AG04449 (cell line): ENCODE data around the gene TOMM40.

ENCODE experiments used
- CTCF ChIA-PET: fragments of 350-600 bp; formaldehyde crosslinking; extraction: SDS; loops from one replicate; lab custom pipeline; 2021; ENCODE audit warnings: antibody characterized with exemption; lab: Yijun Ruan, JAX
- POLR2A ChIA-PET: fragments of 400-600, 350-600 bp; formaldehyde crosslinking; extraction: SDS; loops from one replicate; lab custom pipeline; 2020; ENCODE audit warnings: antibody characterized with exemption, inconsistent platforms; lab: Yijun Ruan, JAX
- DNase-seq: peaks from one replicate; pipeline ENCODE4 v3.0.0-alpha.2; 2010; ENCODE audit warnings: low read depth, low spot score
- H3K4me3 ChIP-seq: 2 replicates; pipeline ENCODE4 v1.5.1; 2011; ENCODE audit warnings: low read depth, mild to moderate bottlenecking, control low read depth, low read length
- CTCF ChIP-seq: IDR thresholded peaks from one replicate; pipeline ENCODE4 v1.5.1; 2011; ENCODE audit warnings: mild to moderate bottlenecking, moderate library complexity, low read length, control low read depth, inconsistent platforms; ENCODE audit not compliant: insufficient read depth; ENCODE audit errors: missing control alignments

TOMM40 gene

DNA sequence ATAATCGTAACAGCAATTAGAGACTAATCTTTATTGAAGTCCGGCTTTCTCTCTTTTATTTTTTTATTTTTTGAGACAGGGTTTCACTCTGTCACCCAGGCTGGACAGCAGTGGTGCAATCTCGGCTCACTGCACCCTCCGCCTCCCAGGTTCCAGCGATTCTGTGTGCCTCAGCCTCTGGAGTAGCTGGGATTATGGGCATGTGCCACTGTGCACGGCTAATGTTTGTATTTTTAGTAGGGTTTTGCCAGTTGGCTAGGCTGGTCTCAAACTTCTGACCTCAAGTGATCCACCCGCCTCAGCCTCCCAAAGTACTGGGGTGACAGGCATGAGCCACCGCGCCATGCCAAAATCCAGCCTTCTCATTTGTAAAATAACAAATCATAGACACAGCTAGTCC, 58.5 kb downstream of the TOMM40 start:
- no peak for DNase-seq
- no peak for TF ChIP-seq CTCF
- ChIA-PET POLR2A (interaction anchor here (0.6 kb wide), 1 partner anchor 443 kb away, joined by 3 read pairs; no protein-coding TSS in a partner anchor), CTCF (interaction anchor here (1.2 to 12.8 kb wide), 6 partner anchors 11 to 379 kb away, joined by 3 to 208 read pairs (median 6); partner anchors contain the start of gene APOE)
- no peak overlapping the region for H3K4me3 ChIP-seq

GRCh38 chr19:44951179-44952159, 60.4 kb downstream of the TOMM40 start:
- peak; percentile 14 for DNase-seq
- H3K4me3 ChIP-seq: no peak overlapping the region
- POLR2A ChIA-PET: interaction anchor here (0.6 to 0.7 kb wide), 2 partner anchors 50 to 106 kb away, joined by 3 to 6 read pairs; no protein-coding TSS in a partner anchor
- peak; percentile 80 for TF ChIP-seq CTCF
- CTCF ChIA-PET: interaction anchor here (0.8 to 12.8 kb wide), 26 partner anchors 9 to 380 kb away, joined by 3 to 208 read pairs (median 4); partner anchors contain the start of gene APOE
